NCI-H748 treated with DMSO at 0.1 percent for 48 hours (cell line): ENCODE measurements around the gene SLC15A4.
"Not testable (repeated sequence)": the region's sequence is repeated elsewhere in the genome, so short reads cannot be mapped to it uniquely, and the experiment has no call there.

Experiments
- DNase-seq: peaks from one replicate; lab custom pipeline; 2025; lab: John Stamatoyannopoulos, UW

The SLC15A4 gene

GRCh38 chr12:128844031-128844635 is 20.4 kb upstream of the SLC15A4 start:
- no peak for DNase-seq

- no peak for DNase-seq
These were observed 19.8 kb upstream of the SLC15A4 start for GRCh38 chr12:128843538-128843937.

- no peak for DNase-seq
These were observed 18.8 kb upstream of the SLC15A4 start for GRCh38 chr12:128842579-128842978.

- no peak for DNase-seq
These were observed 17.2 kb upstream of the SLC15A4 start for GRCh38 chr12:128840862-128841468.

GRCh38 chr12:128839885-128840284 is 16.1 kb upstream of the SLC15A4 start:
- not testable (repeated sequence) for DNase-seq

- no peak for DNase-seq
These were observed 9.7 kb upstream of the SLC15A4 start for GRCh38 chr12:128833418-128833817.

GRCh38 chr12:128830505-128830893 is 6.7 kb upstream of the SLC15A4 start:
- no peak for DNase-seq

GRCh38 chr12:128829861-128830504 is 6.2 kb upstream of the SLC15A4 start:
- DNase-seq = no peak

- no peak for DNase-seq
These were observed 4.0 kb upstream of the SLC15A4 start for GRCh38 chr12:128827724-128828123.

GRCh38 chr12:128825835-128826234 is 2.1 kb upstream of the SLC15A4 start:
- peak; percentile 42 for DNase-seq

GRCh38 chr12:128823216-128823915 is 392 bp downstream of the SLC15A4 start:
- DNase-seq = no peak

- DNase-seq = no peak
These were observed 2.9 kb downstream of the SLC15A4 start for GRCh38 chr12:128820723-128821432.

- DNase-seq = no peak
These were observed 3.5 kb downstream of the SLC15A4 start for GRCh38 chr12:128820253-128820652.

GRCh38 chr12:128819293-128820144 is 4.2 kb downstream of the SLC15A4 start:
- DNase-seq = no peak

- no peak for DNase-seq
These were observed 5.4 kb downstream of the SLC15A4 start for GRCh38 chr12:128818065-128819022.

- DNase-seq = no peak
These were observed 6.4 kb downstream of the SLC15A4 start for GRCh38 chr12:128817111-128818015.

GRCh38 chr12:128816643-128816920 is 7.2 kb downstream of the SLC15A4 start:
- no peak for DNase-seq

- no peak for DNase-seq
These were observed 7.7 kb downstream of the SLC15A4 start for GRCh38 chr12:128815779-128816642.
